RWPE2 (cell line): ENCODE measurements around the gene IL20.

Experiments used
- ATAC-seq: fragments of 200-7000 bp; cut with Tn5 transposase; 3 replicates; pipeline ENCODE4 v1.9.1; 2021; ENCODE audit warnings: low read depth
- DNase-seq: peaks from one replicate; pipeline ENCODE4 v3.0.0-alpha.2; 2020; ENCODE audit warnings: low spot score
- H3K27ac ChIP-seq: fragments of 450-650 bp; 2 replicates; pipeline ENCODE4 v1.5.1; 2017; ENCODE audit warnings: mild to moderate bottlenecking; ENCODE audit not compliant: poor library complexity, severe bottlenecking
- H3K27me3 ChIP-seq: fragments of 250-450 bp; sonication (Bioruptor Pico); 2 replicates; pipeline ENCODE4 v1.5.1; 2021; ENCODE audit warnings: mild to moderate bottlenecking, moderate library complexity; ENCODE audit not compliant: insufficient read depth, poor library complexity, severe bottlenecking
- H3K36me3 ChIP-seq: fragments of 250-450 bp; sonication (Bioruptor Pico); 2 replicates; pipeline ENCODE4 v1.5.1; 2020; ENCODE audit warnings: low read depth, mild to moderate bottlenecking, moderate library complexity
- H3K4me1 ChIP-seq: fragments of 250-450 bp; sonication (Bioruptor Pico); 2 replicates; pipeline ENCODE4 v1.5.1; 2021; ENCODE audit warnings: mild to moderate bottlenecking, moderate library complexity; ENCODE audit not compliant: insufficient read depth, poor library complexity, severe bottlenecking
- H3K4me3 ChIP-seq: fragments of 250-450 bp; sonication (Bioruptor Pico); 2 replicates; pipeline ENCODE4 v1.5.1; 2021; ENCODE audit warnings: mild to moderate bottlenecking, moderate library complexity; ENCODE audit not compliant: severe bottlenecking
- H3K9me3 ChIP-seq: fragments of 250-450 bp; sonication (Bioruptor Pico); 2 replicates; pipeline ENCODE4 v1.5.1; 2021; ENCODE audit warnings: mild to moderate bottlenecking, moderate library complexity; ENCODE audit not compliant: severe bottlenecking
- TF ChIP-seq, protein P1 (sequence below): fragments of 450-650 bp; IDR thresholded peaks from one replicate; pipeline ENCODE4 v1.5.1; 2017; ENCODE audit warnings: mild to moderate bottlenecking, moderate library complexity; ENCODE audit not compliant: poor library complexity, severe bottlenecking

The IL20 gene

DNA sequence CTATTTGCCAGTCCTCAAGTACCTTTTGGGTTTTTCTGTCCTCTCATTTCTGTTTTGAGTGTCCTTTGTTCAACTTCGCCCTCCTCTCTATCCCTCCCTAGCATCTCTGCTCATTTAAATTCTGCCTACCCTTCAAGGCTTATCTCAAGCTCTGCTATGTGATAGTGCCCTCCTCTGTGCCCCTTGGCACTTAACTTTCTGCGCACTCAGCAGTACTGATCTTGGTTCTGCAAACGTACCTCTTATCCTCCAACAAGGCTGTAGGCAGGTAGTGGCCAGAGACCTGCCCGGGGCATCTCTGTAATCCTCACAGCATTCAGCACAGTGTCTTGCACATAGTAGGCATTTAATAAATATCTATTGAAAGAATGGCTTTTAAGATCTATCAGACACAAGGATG is 5.3 kb upstream of the IL20 start:
- ATAC-seq, result no peak

DNA sequence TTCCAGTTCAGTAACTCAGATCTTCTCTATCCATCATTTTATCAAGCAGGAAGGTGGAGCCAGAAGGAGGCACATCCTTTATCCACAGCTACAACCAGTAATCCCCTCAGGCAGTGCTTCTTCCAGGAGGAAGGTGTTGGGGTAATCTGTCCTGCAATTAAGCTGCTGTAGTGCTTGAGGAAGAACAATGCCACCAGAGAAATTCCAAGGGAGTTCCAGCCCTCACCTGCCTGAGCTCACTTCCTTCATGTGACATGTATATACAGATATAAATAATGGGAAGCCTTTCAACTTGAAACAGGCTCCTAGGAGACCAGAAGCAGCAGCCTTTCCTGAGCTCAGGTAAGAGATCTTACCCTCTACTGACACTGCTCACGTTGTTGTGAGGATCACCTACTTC is 2.2 kb upstream of the IL20 start:
- no peaks in the 10 kb centered on the region for H3K9me3 ChIP-seq
- DNase-seq (no peak), ATAC-seq (no peak; the same call in 2 of the 3 replicates)
- no peaks in the 10 kb centered on the region for H3K4me1 ChIP-seq
- no peaks in the 10 kb centered on the region for H3K27me3 ChIP-seq
- TF ChIP-seq, protein P1, sequence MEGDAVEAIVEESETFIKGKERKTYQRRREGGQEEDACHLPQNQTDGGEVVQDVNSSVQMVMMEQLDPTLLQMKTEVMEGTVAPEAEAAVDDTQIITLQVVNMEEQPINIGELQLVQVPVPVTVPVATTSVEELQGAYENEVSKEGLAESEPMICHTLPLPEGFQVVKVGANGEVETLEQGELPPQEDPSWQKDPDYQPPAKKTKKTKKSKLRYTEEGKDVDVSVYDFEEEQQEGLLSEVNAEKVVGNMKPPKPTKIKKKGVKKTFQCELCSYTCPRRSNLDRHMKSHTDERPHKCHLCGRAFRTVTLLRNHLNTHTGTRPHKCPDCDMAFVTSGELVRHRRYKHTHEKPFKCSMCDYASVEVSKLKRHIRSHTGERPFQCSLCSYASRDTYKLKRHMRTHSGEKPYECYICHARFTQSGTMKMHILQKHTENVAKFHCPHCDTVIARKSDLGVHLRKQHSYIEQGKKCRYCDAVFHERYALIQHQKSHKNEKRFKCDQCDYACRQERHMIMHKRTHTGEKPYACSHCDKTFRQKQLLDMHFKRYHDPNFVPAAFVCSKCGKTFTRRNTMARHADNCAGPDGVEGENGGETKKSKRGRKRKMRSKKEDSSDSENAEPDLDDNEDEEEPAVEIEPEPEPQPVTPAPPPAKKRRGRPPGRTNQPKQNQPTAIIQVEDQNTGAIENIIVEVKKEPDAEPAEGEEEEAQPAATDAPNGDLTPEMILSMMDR, result no peak
- no peak overlapping the region for H3K27ac ChIP-seq
- H3K4me3 ChIP-seq, result no peak overlapping the region
- H3K36me3 ChIP-seq, result no peaks in the 10 kb centered on the region

More for the DNA sequence above, 5.3 kb upstream of the IL20 start:
- TF ChIP-seq, protein P1, result no peak
- no peak overlapping the region for H3K4me3 ChIP-seq
- no peak overlapping the region for H3K27ac ChIP-seq
- H3K36me3 ChIP-seq, result no peaks in the 10 kb centered on the region
- H3K9me3 ChIP-seq, result no peaks in the 10 kb centered on the region
- H3K4me1 ChIP-seq, result no peaks in the 10 kb centered on the region
- no peaks in the 10 kb centered on the region for H3K27me3 ChIP-seq
- DNase-seq, result no peak

DNA sequence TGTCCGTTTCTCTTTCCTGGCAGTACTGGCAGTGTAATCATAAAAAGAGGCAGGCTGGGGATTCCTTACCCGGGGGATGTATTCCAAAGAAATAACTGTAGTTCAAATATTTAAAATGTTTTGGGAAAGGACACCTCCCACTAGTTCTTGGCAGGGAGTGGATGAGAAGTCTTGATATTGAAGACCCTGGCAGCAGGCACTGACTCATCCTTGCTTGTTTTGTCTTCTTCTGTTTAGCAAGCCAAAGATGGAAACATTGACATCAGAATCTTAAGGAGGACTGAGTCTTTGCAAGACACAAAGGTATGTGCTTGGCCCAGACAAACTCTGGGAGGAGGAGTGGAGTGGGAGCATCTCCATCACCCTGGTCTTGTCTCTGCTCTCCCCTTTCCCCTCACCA is 639 bp downstream of the IL20 start:
- DNase-seq (no peak), ATAC-seq (no peak)
- Histone ChIP-seq H3K4me3 (no peak overlapping the region), H3K4me1 (no peaks in the 10 kb centered on the region), H3K27me3 (no peaks in the 10 kb centered on the region), H3K36me3 (no peaks in the 10 kb centered on the region), H3K27ac (no peak overlapping the region), H3K9me3 (no peaks in the 10 kb centered on the region)
- TF ChIP-seq, protein P1, result no peak

DNA sequence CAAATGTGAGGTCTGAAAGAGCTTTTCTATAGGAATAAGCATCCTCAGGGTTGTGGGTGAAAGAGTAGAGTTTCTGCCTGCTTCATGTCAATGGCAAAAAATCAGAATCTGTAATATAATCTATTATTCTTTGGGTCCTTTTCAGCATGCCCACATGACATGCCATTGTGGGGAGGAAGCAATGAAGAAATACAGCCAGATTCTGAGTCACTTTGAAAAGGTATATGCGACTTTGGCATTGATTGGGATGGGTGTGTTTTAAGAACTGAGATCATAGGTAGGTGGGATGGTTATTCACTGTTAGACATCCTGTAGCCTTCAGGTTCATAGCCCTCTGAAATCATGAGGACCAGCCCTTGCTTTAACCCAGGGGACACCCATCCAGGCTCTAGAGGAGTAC is 1.8 kb downstream of the IL20 start:
- Histone ChIP-seq H3K36me3 (no peaks in the 10 kb centered on the region), H3K9me3 (no peaks in the 10 kb centered on the region), H3K27ac (no peak overlapping the region), H3K4me1 (no peaks in the 10 kb centered on the region), H3K27me3 (no peaks in the 10 kb centered on the region), H3K4me3 (no peak overlapping the region)
- DNase-seq (no peak), ATAC-seq (peak; percentile 45; the same call in 1 of the 3 replicates)
- TF ChIP-seq, protein P1, result no peak

DNA sequence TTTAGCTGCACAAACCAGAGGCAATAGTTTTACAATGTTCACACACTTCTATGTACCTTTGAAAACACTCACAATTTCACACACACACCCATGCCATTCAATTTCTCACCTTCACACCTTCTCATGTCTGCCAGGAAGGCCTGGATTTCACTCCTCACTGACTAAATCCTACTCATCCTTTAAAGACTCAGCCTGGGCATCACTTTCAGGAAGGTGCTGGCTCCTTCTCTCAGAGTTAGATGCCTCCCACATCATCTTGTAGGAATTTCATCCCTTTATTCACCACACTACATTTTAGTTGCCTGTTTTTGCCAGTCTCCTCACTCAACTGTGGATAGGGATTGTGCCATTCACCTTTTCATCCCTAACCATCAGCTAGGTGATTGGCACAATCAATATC is 2.3 kb downstream of the IL20 start:
- H3K27me3 ChIP-seq, result no peaks in the 10 kb centered on the region
- H3K4me3 ChIP-seq, result no peak overlapping the region
- H3K36me3 ChIP-seq, result no peaks in the 10 kb centered on the region
- TF ChIP-seq, protein P1, result no peak
- H3K4me1 ChIP-seq, result no peaks in the 10 kb centered on the region
- no peaks in the 10 kb centered on the region for H3K9me3 ChIP-seq
- DNase-seq (no peak), ATAC-seq (peak; percentile 23; the same call in 1 of the 3 replicates)
- no peak overlapping the region for H3K27ac ChIP-seq
